Measurements from ENCODE around the gene ZC3H8.

DNA sequence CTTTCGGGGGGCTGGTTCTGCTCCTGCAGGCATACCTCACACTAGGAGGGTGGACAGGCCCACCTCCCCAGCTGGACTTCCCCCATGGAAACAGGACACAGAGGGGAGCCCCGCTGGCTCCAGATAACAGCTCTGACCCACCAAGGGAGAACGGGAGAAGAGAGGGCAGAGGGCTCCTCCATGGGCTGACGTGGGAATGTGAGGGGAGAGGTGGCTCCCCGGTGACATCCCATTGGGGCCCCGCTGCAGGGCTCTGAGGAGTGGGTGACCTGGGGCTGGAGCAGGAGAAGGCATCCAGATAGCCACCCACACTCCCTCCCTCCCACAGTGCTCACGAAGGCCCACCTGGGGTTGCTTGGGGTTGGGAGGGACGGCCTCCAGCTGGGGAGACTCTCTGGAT is 70.7 kb downstream of the ZC3H8 start:
- TF ChIP-seq GATA3 (IDR thresholded peaks at IDR 0.05; ENCODE audit: low read depth, low read length) = no peak
- TF ChIP-seq GATA2 (IDR thresholded peaks at IDR 0.05; ENCODE audit: low read depth, low read length) = no peak

Data from SH-SY5Y (cell line).